Osteoblast (primary cell): Measurements from ENCODE around the gene SLC25A18. TPM values are rescaled to one million over a fixed set of nuclear protein-coding genes. Genes with fewer than 3 reads are reported as not detected.

Source experiments
- DNase-seq: peaks from one replicate; pipeline ENCODE4 v3.0.0; 2011; ENCODE audit warnings: low spot score, mixed read lengths; ENCODE audit not compliant: insufficient read length; ENCODE audit errors: missing footprints
- H2AFZ ChIP-seq: 2 replicates; pipeline ENCODE4 v1.6.0; 2011; ENCODE audit warnings: mild to moderate bottlenecking, low read length
- H3K27ac ChIP-seq: 2 replicates; pipeline ENCODE4 v1.5.1; 2011; ENCODE audit warnings: mild to moderate bottlenecking, low read depth, low read length, moderate library complexity
- H3K27me3 ChIP-seq: 2 replicates; pipeline ENCODE4 v1.6.0; 2012; ENCODE audit warnings: mild to moderate bottlenecking, control low read depth, inconsistent platforms, low read length, moderate library complexity; ENCODE audit not compliant: insufficient read depth
- H3K36me3 ChIP-seq: 2 replicates; pipeline ENCODE4 v1.5.1; 2011; ENCODE audit warnings: mild to moderate bottlenecking, low read length, control low read depth, moderate library complexity; ENCODE audit not compliant: insufficient read depth
- H3K4me1 ChIP-seq: 2 replicates; pipeline ENCODE4 v1.5.1; 2011; ENCODE audit warnings: mild to moderate bottlenecking, low read length, control low read depth, moderate library complexity; ENCODE audit not compliant: insufficient read depth
- H3K4me2 ChIP-seq: 2 replicates; pipeline ENCODE4 v1.6.0; 2011; ENCODE audit warnings: mild to moderate bottlenecking, low read length; ENCODE audit not compliant: insufficient read depth
- H3K4me3 ChIP-seq: fragments of 200-600 bp; sonication (generic); 3 replicates; pipeline ENCODE4 v1.5.1; 2012; ENCODE audit warnings: mild to moderate bottlenecking, low read length, inconsistent platforms; ENCODE audit not compliant: insufficient read depth
- H3K79me2 ChIP-seq: 2 replicates; pipeline ENCODE4 v1.6.0; 2012; ENCODE audit warnings: mild to moderate bottlenecking, low read length, control low read depth, inconsistent platforms; ENCODE audit not compliant: insufficient read depth
- H3K9me3 ChIP-seq: 2 replicates; pipeline ENCODE4 v1.5.1; 2011; ENCODE audit warnings: low read depth, low read length, control low read depth
- H4K20me1 ChIP-seq: 2 replicates; pipeline ENCODE4 v1.6.0; 2012; ENCODE audit warnings: mild to moderate bottlenecking, low read length, control low read depth; ENCODE audit not compliant: insufficient read depth
- CTCF ChIP-seq: IDR thresholded peaks from 2 replicates; pipeline ENCODE4 v1.5.1; 2011; ENCODE audit warnings: mild to moderate bottlenecking, low read depth, low read length, moderate library complexity; ENCODE audit errors: extremely low read depth
- total RNA-seq: library from RNA; depleted of rRNA; stranded (reverse); fragments of >200 nt; gene quantifications from 2 replicates; pipeline ENCODE4 v1.2.3, GENCODE V29; 2012

Gene SLC25A18
- total RNA-seq, 1 donor, result not detected

- no peaks in the 10 kb centered on the region for H3K9me3 ChIP-seq
- H3K27me3 ChIP-seq, result no peaks in the 10 kb centered on the region
- H3K27ac ChIP-seq, result no peak overlapping the region
- peaks cover 23% of the 10 kb centered on the region for H3K36me3 ChIP-seq
- DNase-seq, result no peak
- no peaks in the 10 kb centered on the region for H4K20me1 ChIP-seq
- H3K4me2 ChIP-seq, result no peak overlapping the region
- H2AFZ ChIP-seq, result no peak overlapping the region
- TF ChIP-seq CTCF, result no peak
- no peaks in the 10 kb centered on the region for H3K4me1 ChIP-seq
- H3K4me3 ChIP-seq, result no peak overlapping the region
- no peaks in the 10 kb centered on the region for H3K79me2 ChIP-seq
These were observed 24.3 kb downstream of the SLC25A18 start for GRCh38 chr22:17587629-17588028.

DNA sequence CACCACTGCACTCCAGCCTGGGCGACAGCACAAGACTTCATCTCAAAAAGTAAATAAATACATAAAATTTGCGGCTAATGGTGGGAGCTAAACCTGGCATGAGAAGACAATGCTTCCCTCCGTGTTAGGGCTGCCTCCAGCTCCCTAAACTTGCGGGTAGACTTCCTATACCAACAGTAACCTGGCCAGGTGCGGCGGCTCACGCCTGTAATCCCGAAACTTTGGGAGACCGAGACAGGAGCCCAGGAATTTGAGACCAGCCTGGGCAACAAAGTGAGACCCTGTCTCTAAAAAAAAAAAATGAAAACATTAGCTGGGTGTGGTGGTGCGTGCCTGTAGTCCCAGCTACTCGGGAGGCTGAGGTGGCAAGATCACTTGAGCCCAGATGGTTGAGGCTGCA, 25.3 kb downstream of the SLC25A18 start:
- Histone ChIP-seq H3K79me2 (no peaks in the 10 kb centered on the region), H3K27me3 (no peaks in the 10 kb centered on the region), H4K20me1 (no peaks in the 10 kb centered on the region), H3K9me3 (no peaks in the 10 kb centered on the region), H2AFZ (no peak overlapping the region), H3K4me3 (no peak overlapping the region), H3K4me1 (no peaks in the 10 kb centered on the region), H3K4me2 (no peak overlapping the region), H3K36me3 (peaks cover 31% of the 10 kb centered on the region), H3K27ac (no peak overlapping the region)
- TF ChIP-seq CTCF, result no peak
- no peak for DNase-seq

DNA sequence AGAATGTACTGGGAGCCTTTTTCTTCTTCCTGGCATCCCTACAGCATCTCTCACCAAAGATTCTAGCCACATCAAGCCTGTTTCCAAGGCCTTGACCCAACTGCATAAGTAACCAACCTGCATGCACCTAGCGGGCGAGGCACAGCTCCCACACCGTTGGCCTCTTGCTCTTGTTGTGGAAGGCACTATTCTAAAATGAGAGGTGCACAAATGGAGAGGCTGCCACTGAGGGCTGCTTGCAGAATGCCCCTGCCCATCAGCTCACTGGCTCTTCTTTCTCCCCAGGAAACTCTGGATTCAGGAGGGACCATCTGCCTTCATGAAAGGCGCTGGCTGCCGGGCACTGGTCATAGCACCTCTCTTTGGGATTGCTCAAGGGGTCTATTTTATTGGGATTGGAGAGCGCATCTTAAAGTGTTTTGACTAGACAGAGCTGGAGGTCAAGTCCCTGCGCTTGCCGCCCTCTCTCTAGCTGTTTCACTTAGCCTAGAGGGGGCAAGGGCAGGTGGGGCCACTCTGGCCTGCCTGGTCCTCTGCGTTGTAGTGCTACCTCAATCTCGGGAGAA, 26.6 kb downstream of the SLC25A18 start:
- no peaks in the 10 kb centered on the region for H3K9me3 ChIP-seq
- TF ChIP-seq CTCF, result no peak
- peaks cover 44% of the 10 kb centered on the region for H3K36me3 ChIP-seq
- no peak for DNase-seq
- no peak overlapping the region for H2AFZ ChIP-seq
- no peaks in the 10 kb centered on the region for H4K20me1 ChIP-seq
- no peak overlapping the region for H3K4me2 ChIP-seq
- no peaks in the 10 kb centered on the region for H3K27me3 ChIP-seq
- H3K4me3 ChIP-seq, result no peak overlapping the region
- H3K79me2 ChIP-seq, result no peaks in the 10 kb centered on the region
- no peak overlapping the region for H3K27ac ChIP-seq
- H3K4me1 ChIP-seq, result no peaks in the 10 kb centered on the region

- Histone ChIP-seq H3K27me3 (no peaks in the 10 kb centered on the region), H2AFZ (no peak overlapping the region), H3K4me2 (no peak overlapping the region), H3K4me1 (no peaks in the 10 kb centered on the region), H4K20me1 (no peaks in the 10 kb centered on the region), H3K27ac (no peak overlapping the region), H3K79me2 (no peaks in the 10 kb centered on the region), H3K36me3 (peaks cover 51% of the 10 kb centered on the region), H3K4me3 (no peak overlapping the region), H3K9me3 (no peaks in the 10 kb centered on the region)
- TF ChIP-seq CTCF, result no peak
- no peak for DNase-seq
These were observed 27.3 kb downstream of the SLC25A18 start for GRCh38 chr22:17590586-17590985.
